HepG2 (cell line): ENCODE results near the gene KCNJ14. TPM values are rescaled to one million over a fixed set of nuclear protein-coding genes. Genes with fewer than 3 reads are reported as not detected.
A peak's percentile ranks its signal among the peaks of the same experiment; 100 is the strongest.

Experiments used
- ADNP ChIP-seq: sonication (generic); formaldehyde crosslinking; IDR thresholded peaks from 2 replicates; pipeline ENCODE4 v1.4.0; 2020; ENCODE audit warnings: missing genetic modification reagents
- ATF4 ChIP-seq, 2 experiments: fragments of 450-650 bp in 1 of 2; sonication (generic) in 1 of 2; formaldehyde crosslinking; IDR thresholded peaks; 2 replicates each; pipeline versions ENCODE4 v1.5.0 to v1.8.0; 2020 to 2022; ENCODE audit warnings: mild to moderate bottlenecking in 1 of 2, missing genetic modification reagents in 1 of 2
- EHMT2 ChIP-seq: fragments of 200-600 bp; sonication (generic); IDR thresholded peaks from 2 replicates; pipeline ENCODE4 v1.7.0; 2017; ENCODE audit warnings: antibody characterized with exemption, low read depth, low read length, borderline replicate concordance
- EP300 ChIP-seq, 3 experiments: sonication (generic) in 1 of 3; formaldehyde crosslinking in 1 of 3; IDR thresholded peaks; 2 replicates each; pipeline versions ENCODE4 v1.5.1 to v1.6.1; 2011 to 2020; ENCODE audit warnings: low read depth in 2 of 3, low read length in 2 of 3, borderline replicate concordance in 1 of 3, improper control_type of control experiment in 1 of 3, mild to moderate bottlenecking in 1 of 3, missing genetic modification reagents in 1 of 3, moderate library complexity in 1 of 3
- ESRRA ChIP-seq: sonication (generic); formaldehyde crosslinking; IDR thresholded peaks from 2 replicates; pipeline ENCODE4 v1.5.1; 2020; ENCODE audit warnings: mild to moderate bottlenecking, low read depth, missing genetic modification reagents
- HINFP ChIP-seq: sonication (generic); formaldehyde crosslinking; IDR thresholded peaks from 2 replicates; pipeline ENCODE4 v1.4.0; 2020; ENCODE audit warnings: low read depth, mild to moderate bottlenecking, missing genetic modification reagents
- KLF9 ChIP-seq: IDR thresholded peaks from 2 replicates; pipeline ENCODE4 v1.6.1; 2016; ENCODE audit warnings: low read depth
- MEF2D ChIP-seq: sonication (generic); formaldehyde crosslinking; IDR thresholded peaks from 2 replicates; pipeline ENCODE4 v1.5.1; 2020; ENCODE audit warnings: mild to moderate bottlenecking, missing genetic modification reagents
- MTA1 ChIP-seq: sonication (generic); formaldehyde crosslinking; IDR thresholded peaks from 2 replicates; pipeline ENCODE4 v1.4.0; 2020; ENCODE audit warnings: missing genetic modification reagents, mild to moderate bottlenecking, borderline replicate concordance
- NPAS2 ChIP-seq: sonication (generic); formaldehyde crosslinking; IDR thresholded peaks from 2 replicates; pipeline ENCODE4 v1.8.0; 2022; ENCODE audit warnings: mild to moderate bottlenecking, missing genetic modification reagents, borderline replicate concordance
- PHF8 ChIP-seq: sonication (generic); formaldehyde crosslinking; IDR thresholded peaks from 2 replicates; pipeline ENCODE4 v1.5.0; 2020; ENCODE audit warnings: missing genetic modification reagents
- SP5 ChIP-seq: IDR thresholded peaks from 2 replicates; pipeline ENCODE4 v1.6.1; 2016; ENCODE audit warnings: low read depth, borderline replicate concordance
- STAG1 ChIP-seq: sonication (generic); formaldehyde crosslinking; IDR thresholded peaks from 2 replicates; pipeline ENCODE4 v1.4.0; 2020; ENCODE audit warnings: missing genetic modification reagents
- TCF7 ChIP-seq: sonication (generic); IDR thresholded peaks from 2 replicates; pipeline ENCODE4 v1.6.1; 2016; ENCODE audit warnings: antibody characterized with exemption, low read depth
- YEATS2 ChIP-seq: sonication (generic); formaldehyde crosslinking; IDR thresholded peaks from 2 replicates; pipeline ENCODE4 v1.4.0; 2020; ENCODE audit warnings: missing genetic modification reagents, borderline replicate concordance
- ZFX ChIP-seq: sonication (generic); formaldehyde crosslinking; IDR thresholded peaks from 2 replicates; pipeline ENCODE4 v1.4.0; 2020; ENCODE audit warnings: mild to moderate bottlenecking, low read depth, missing genetic modification reagents, moderate library complexity
- ZNF3 ChIP-seq: IDR thresholded peaks from 2 replicates; pipeline ENCODE4 v1.7.0; 2017; ENCODE audit warnings: inconsistent platforms
- ZNF350 ChIP-seq: sonication (generic); formaldehyde crosslinking; IDR thresholded peaks from 2 replicates; pipeline ENCODE4 v1.4.0; 2020; ENCODE audit warnings: mild to moderate bottlenecking, low read depth, missing genetic modification reagents, borderline replicate concordance
- ZNF451 ChIP-seq: sonication (generic); formaldehyde crosslinking; IDR thresholded peaks from 2 replicates; pipeline ENCODE4 v1.5.0; 2020; ENCODE audit warnings: mild to moderate bottlenecking, missing genetic modification reagents
- ZNF513 ChIP-seq: sonication (generic); formaldehyde crosslinking; conservative IDR thresholded peaks from 2 replicates; pipeline ENCODE4 v1.5.0; 2020; ENCODE audit warnings: missing genetic modification reagents
- ZNF546 ChIP-seq: sonication (generic); formaldehyde crosslinking; conservative IDR thresholded peaks from 2 replicates; pipeline ENCODE4 v1.8.1; 2023; ENCODE audit warnings: mild to moderate bottlenecking, missing genetic modification reagents
- ZNF556 ChIP-seq: sonication (generic); formaldehyde crosslinking; IDR thresholded peaks from 2 replicates; pipeline ENCODE4 v1.4.0; 2020; ENCODE audit warnings: mild to moderate bottlenecking, missing genetic modification reagents, borderline replicate concordance
- ZNF580 ChIP-seq: IDR thresholded peaks from 2 replicates; pipeline ENCODE4 v1.6.1; 2016; ENCODE audit warnings: low read depth, borderline replicate concordance
- ZNF772 ChIP-seq: sonication (generic); formaldehyde crosslinking; IDR thresholded peaks from 2 replicates; pipeline ENCODE4 v1.5.0; 2020; ENCODE audit warnings: mild to moderate bottlenecking, missing genetic modification reagents
- polyA plus RNA-seq, 8 experiments: library from polyadenylated mRNA; depleted of rRNA in 3 of 8; stranded (reverse) in 7 of 8; unstranded in 1 of 8; fragments of >200 nt; fragmentation: Illumina TruSeq in 4 of 8; extraction: Trizol in 4 of 8; gene quantifications; 2 replicates each; pipeline versions ENCODE4 v1.2.1 to v1.2.3, GENCODE V29; 2011 to 2016; ENCODE audit warnings: low read depth in 4 of 8, missing spikeins in 1 of 8, mixed read lengths in 1 of 8; ENCODE audit not compliant: insufficient read depth in 1 of 8
- total RNA-seq, 5 experiments: library from RNA; depleted of rRNA; stranded (reverse); fragments of >200 nt; fragmentation: Illumina TruSeq; extraction: Trizol; gene quantifications; 2 replicates each; pipeline ENCODE4 v1.2.3, GENCODE V29; 2016; ENCODE audit warnings: low read depth in 1 of 5

KCNJ14 gene
- total and polyA plus RNA-seq, 2 of the 13 experiments (the other 11 are each of a cell fraction or from before 2014, with no cell fraction given), result 0.20 to 0.51 TPM

- TF ChIP-seq MTA1 (CRISPR knock-in tag) (peak; percentile 88; the same call in 1 of the 2 replicates), ESRRA (CRISPR knock-in tag) (peak; percentile 46), ATF4 (CRISPR knock-in tag; IDR thresholded peaks at IDR 0.05) (no peak), ZNF350 (CRISPR knock-in tag) (no peak), ZNF556 (CRISPR knock-in tag) (no peak), EHMT2 (no peak), NPAS2 (CRISPR knock-in tag) (no peak), EP300 (IDR thresholded peaks at IDR 0.05; ENCODE audit: low read depth in 2 of 2, low read length in 2 of 2) (no peak), EP300 (CRISPR knock-in tag; IDR thresholded peaks at IDR 0.05; ENCODE audit: borderline replicate concordance) (0 out of 2 replicates have a peak, but pooled peaks have one; percentile 17), PHF8 (CRISPR knock-in tag) (no peak), YEATS2 (CRISPR knock-in tag) (no peak), ZNF3 (no peak), MEF2D (CRISPR knock-in tag) (peak; percentile 41; the same call in 1 of the 2 replicates), ZNF772 (peak; percentile 55; the same call in 1 of the 2 replicates), ADNP (CRISPR knock-in tag) (no peak), ZNF513 (CRISPR knock-in tag) (no peak), KLF9 (no peak), HINFP (CRISPR knock-in tag) (no peak), ZNF451 (CRISPR knock-in tag) (no peak), ZFX (peak; percentile 57; the same call in 1 of the 2 replicates), ZNF546 (CRISPR knock-in tag) (no peak), TCF7 (peak; percentile 60; the same call in 1 of the 2 replicates), ZNF580 (CRISPR knock-in tag) (no peak; the same call in 1 of the 2 replicates), SP5 (no peak), STAG1 (no peak)
Observed at GRCh38 chr19:48496959-48497727, 41.8 kb downstream of the KCNJ14 start (continued).
